Measurements from ENCODE around the gene MSRB2. TPM values are rescaled to one million over a fixed set of nuclear protein-coding genes. Genes with fewer than 3 reads are reported as not detected.

MSRB2 gene
- polyA plus RNA-seq, 3 donors: 19.7 to 37.3 (median 31.6) TPM

- Histone ChIP-seq H3K79me2 (ENCODE audit: insufficient read depth, low read length) (peaks cover 22% of the 10 kb centered on the region), H3K4me3 (replicated peaks in 1 of 3; ENCODE audit: low read depth in 2 of 3, low read length in 3 of 3) (no peak overlapping the region), H3K27me3 (ENCODE audit: control insufficient read depth in 2 of 2, insufficient read depth in 2 of 2, low read length in 2 of 2) (no peaks in the 10 kb centered on the region), H4K20me1 (ENCODE audit: insufficient read depth, low read length) (peaks cover 5% of the 10 kb centered on the region), H3K36me3 (replicated peaks in 1 of 2; ENCODE audit: control insufficient read depth in 1 of 2, insufficient read depth in 2 of 2, low read length in 2 of 2) (peaks cover under 1 to 7% of the 10 kb centered on the region in 2 donors), H3K9me3 (replicated peaks in 1 of 2; ENCODE audit: control insufficient read depth in 1 of 2, insufficient read depth in 1 of 2, low read length in 2 of 2) (peaks cover 0 to 10% of the 10 kb centered on the region in 2 donors), H3K4me2 (replicated peaks; ENCODE audit: extremely low read depth, low read length, poor library complexity, severe bottlenecking) (no peak overlapping the region), H2AFZ (ENCODE audit: insufficient read depth, low read depth, low read length, poor library complexity, severe bottlenecking) (no peak overlapping the region), H3K27ac (ENCODE audit: low read depth in 1 of 2, low read length in 2 of 2) (no peak overlapping the region), H3K9ac (ENCODE audit: insufficient read depth, low read length, poor library complexity, severe bottlenecking) (no peak overlapping the region), H3K4me1 (ENCODE audit: control insufficient read depth in 1 of 2, insufficient read depth in 2 of 2, low read length in 2 of 2) (peaks cover 14% of the 10 kb centered on the region in 2 donors)
- intact Hi-C loops (cut with micrococcal nuclease): no loop called here
- TF ChIP-seq CTCF (IDR thresholded peaks at IDR 0.05): no peak
- WGBS (ENCODE audit: insufficient coverage): 100% methylated on average over 1 of the region's 3 CpGs
- peaks cover 13 to 28% (median 23%) of the 10 kb centered on the region in 7 donors for H3K9me3 Mint-ChIP-seq
- H3K4me1 Mint-ChIP-seq: peaks cover 26% of the 10 kb centered on the region
- peaks cover 16 to 20% of the 10 kb centered on the region in 2 donors for H3K36me3 Mint-ChIP-seq
- no peak for DNase-seq
- H3K27me3 Mint-ChIP-seq (ENCODE audit: low read depth in 3 of 3): peaks cover 0 to 2% (median 0%) of the 10 kb centered on the region in 3 donors
- H3K27ac Mint-ChIP-seq: no peak overlapping the region
- H3K4me3 Mint-ChIP-seq: no peak overlapping the region
These were observed 3.7 kb downstream of the MSRB2 start for GRCh38 chr10:23099079-23099478.

GRCh38 chr10:23099816-23100215 is 4.4 kb downstream of the MSRB2 start:
- Mint-ChIP-seq H3K4me1 (peaks cover 25% of the 10 kb centered on the region), H3K4me3 (no peak overlapping the region), H3K9me3 (peaks cover 13 to 27% (median 23%) of the 10 kb centered on the region in 7 donors), H3K36me3 (peaks cover 23 to 28% of the 10 kb centered on the region in 2 donors), H3K27ac (no peak overlapping the region), H3K27me3 (ENCODE audit: low read depth in 3 of 3) (no peaks in the 10 kb centered on the region)
- no peak overlapping the region for H2AFZ ChIP-seq (ENCODE audit: insufficient read depth, low read depth, low read length, poor library complexity, severe bottlenecking)
- no peak for TF ChIP-seq CTCF (IDR thresholded peaks at IDR 0.05)
- peaks cover 0 to 10% of the 10 kb centered on the region in 2 donors for H3K9me3 ChIP-seq (replicated peaks in 1 of 2; ENCODE audit: control insufficient read depth in 1 of 2, insufficient read depth in 1 of 2, low read length in 2 of 2)
- H3K79me2 ChIP-seq (ENCODE audit: insufficient read depth, low read length): peaks cover 22% of the 10 kb centered on the region
- peaks cover 8 to 14% of the 10 kb centered on the region in 2 donors for H3K36me3 ChIP-seq (replicated peaks in 1 of 2; ENCODE audit: control insufficient read depth in 1 of 2, insufficient read depth in 2 of 2, low read length in 2 of 2)
- no peak overlapping the region for H3K9ac ChIP-seq (ENCODE audit: insufficient read depth, low read length, poor library complexity, severe bottlenecking)
- H3K27me3 ChIP-seq (ENCODE audit: control insufficient read depth in 2 of 2, insufficient read depth in 2 of 2, low read length in 2 of 2): no peaks in the 10 kb centered on the region
- H3K4me3 ChIP-seq (replicated peaks in 1 of 3; ENCODE audit: low read depth in 2 of 3, low read length in 3 of 3): no peak overlapping the region
- WGBS (ENCODE audit: insufficient coverage): 100% methylated on average over 2 of the region's 2 CpGs
- intact Hi-C loops (cut with micrococcal nuclease): no loop called here
- no peak overlapping the region for H3K27ac ChIP-seq (ENCODE audit: low read depth in 1 of 2, low read length in 2 of 2)
- H3K4me2 ChIP-seq (replicated peaks; ENCODE audit: extremely low read depth, low read length, poor library complexity, severe bottlenecking): no peak overlapping the region
- peaks cover 5% of the 10 kb centered on the region for H4K20me1 ChIP-seq (ENCODE audit: insufficient read depth, low read length)
- H3K4me1 ChIP-seq (ENCODE audit: control insufficient read depth in 1 of 2, insufficient read depth in 2 of 2, low read length in 2 of 2): peaks cover 14% of the 10 kb centered on the region in 2 donors
- no peak for DNase-seq
